GM19372 (cell line): ENCODE measurements around the gene MACROD2.

ENCODE experiments used
- ATAC-seq: cut with Tn5 transposase; IDR thresholded peaks from one replicate; pipeline ENCODE4 v1.9.1; 2021; ENCODE audit warnings: mild to moderate bottlenecking, low read depth, moderate library complexity; ENCODE audit not compliant: unreplicated experiment

Gene MACROD2

DNA sequence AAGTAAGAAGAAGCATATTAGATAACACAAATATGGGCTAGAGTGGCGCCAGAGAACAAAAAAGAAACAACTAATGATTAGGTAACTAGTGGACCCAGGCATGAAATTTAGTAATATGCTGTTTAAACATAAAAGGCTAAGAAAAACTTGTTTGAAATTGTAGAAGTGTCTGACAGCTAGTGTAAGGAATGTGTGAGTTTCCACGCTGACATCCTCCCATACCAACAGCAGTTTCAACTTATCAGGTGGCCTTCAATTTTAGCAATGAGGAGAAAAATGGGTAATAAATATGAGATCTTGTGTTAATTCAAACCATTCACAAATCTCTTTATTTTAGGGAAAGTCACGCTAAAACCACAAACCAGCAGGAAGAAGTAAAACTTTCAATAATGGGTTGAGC is 782.3 kb downstream of the MACROD2 start:
- ATAC-seq = no peak

DNA sequence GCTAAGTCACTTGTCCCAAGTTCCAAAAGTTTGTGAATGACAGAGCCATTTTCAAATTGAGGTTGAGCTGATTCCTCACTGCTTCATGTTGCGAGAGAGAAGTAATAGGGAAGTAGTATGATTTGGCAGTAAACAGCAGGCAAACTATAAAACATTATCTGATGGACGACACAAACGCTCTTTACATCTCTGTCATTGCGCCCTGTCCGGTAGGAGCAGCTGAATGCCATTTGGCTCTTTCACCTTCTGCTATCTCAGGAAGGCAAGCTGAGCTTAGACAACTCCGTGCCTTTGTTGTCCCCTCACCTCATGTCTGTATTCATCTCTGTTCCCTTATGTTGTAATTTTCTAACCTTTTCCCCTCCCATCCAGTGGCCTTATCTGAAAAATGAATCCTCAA is 782.8 kb downstream of the MACROD2 start:
- no peak for ATAC-seq

DNA sequence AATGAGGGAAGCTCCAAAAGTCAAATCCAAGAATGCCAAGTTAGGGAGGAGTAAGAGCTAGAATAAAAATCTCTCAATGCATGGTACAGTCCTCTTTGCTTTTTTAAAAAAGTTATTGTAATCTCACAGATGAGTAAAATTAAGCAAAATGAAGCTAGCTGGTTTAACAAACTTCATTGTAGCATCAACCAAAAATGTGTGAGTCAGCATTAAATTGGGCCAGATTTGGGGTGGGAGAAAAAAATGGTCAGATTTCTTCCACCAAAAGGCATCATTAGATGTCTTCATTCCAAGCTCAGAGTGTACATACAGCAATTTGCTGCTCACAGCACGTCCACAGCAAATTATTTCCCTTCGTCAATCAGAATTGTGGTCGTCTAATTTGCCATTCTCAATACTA is 783.6 kb downstream of the MACROD2 start:
- no peak for ATAC-seq

DNA sequence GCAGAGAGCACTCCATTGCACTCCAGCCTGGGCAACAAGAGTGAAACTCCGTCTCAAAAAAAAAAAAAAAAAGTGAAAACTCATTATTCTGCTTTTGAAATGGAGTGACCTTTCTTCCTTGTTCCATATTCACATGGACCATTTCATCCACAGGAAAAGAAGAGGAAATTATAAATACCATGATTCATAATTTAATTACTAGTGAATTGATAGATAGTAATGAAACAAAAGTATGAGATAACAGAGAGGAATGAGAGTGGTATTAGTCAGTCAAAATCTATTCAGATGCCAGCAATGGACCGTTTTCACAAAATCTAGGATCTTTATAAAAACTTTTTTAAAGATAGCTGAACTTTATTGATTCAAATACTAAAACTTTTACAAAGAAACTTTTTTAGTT is 785.2 kb downstream of the MACROD2 start:
- no peak for ATAC-seq

DNA sequence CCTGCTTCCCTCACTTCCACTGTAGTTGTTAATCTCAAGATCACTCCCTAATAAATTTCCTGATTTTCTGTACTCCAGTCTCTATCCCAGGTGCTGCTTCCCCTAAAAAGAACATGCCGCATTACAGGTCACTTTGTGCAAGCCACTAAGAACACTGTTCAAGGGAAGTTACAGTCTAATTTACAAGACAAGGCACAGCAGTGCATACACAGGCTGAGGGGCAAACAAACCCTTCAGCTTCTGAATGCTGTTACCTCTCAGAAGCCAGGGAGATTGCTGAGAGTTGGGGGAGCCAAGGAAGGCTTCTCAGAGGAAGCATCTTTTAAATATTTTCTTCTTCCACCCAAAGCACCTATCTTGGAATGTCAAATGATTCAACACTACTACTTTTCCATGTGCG is 787.4 kb downstream of the MACROD2 start:
- no peak for ATAC-seq

DNA sequence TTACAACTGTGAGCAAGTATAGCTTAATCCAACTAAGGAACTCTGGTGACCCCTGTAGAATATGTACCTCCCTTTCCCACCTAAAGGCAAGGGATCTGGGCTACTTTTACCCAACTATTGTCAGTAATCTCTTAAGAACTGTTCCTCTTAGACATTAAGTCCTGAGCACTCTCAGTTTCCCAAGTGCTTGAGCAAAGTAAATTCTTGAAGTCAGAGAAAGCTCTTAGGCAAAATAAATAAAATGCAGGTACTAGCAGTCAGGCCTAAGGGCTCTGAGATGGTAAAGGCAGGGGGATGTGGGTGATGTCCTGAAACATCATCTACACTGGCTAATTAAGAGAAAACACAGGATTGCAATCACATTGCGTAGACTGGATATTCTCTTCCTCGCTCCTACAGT is 788.5 kb downstream of the MACROD2 start:
- no peak for ATAC-seq

DNA sequence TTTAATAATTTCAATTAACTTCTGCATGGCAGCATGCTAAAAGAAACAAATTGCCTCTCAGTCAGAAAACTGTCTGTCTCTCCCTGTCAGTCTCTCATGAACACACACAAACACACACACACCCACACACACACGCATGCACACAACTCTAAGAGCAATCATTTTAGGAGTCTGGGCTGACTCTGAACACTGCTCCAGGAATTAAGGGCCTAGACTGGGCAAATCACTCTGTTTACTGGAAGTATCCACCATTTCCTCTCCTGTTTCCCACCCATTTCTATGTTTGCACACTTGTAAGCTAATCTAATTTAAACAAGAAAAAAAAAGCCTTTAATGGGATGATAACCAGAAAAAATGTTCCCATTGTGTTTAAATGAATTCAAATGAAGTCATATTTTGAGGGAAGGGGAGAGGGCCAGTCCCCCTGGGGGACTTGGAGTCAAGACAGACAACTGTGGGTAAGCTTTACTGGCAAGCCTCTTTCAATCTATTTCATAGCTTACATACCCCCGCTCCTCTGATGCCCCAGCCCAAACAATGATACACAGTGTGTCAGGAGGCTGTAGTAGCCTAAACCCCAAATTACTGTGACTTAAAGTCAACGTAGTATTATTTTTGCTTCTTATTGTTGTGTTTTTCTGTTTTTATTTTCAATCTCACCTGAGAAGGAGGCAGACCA is 789.9 kb downstream of the MACROD2 start:
- no peak for ATAC-seq

DNA sequence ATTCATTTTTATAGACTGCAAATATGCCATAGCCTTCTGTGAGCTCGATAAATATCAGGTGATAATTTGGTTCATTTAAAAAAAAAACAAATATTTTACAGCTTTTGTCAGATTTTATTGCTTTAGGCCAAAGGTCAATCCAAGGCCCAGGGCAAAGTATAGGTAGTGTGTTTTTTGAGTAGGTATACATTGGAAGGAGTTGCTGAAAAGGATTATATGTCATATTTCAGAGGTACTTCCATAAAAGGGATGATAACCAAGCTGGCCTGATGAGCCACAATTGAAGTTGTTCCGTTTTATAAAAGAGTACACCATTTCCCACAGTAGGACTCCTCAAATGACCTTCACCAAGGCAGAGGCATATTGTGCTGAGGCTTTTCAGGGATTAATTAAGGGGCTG is 794.9 kb downstream of the MACROD2 start:
- no peak for ATAC-seq

DNA sequence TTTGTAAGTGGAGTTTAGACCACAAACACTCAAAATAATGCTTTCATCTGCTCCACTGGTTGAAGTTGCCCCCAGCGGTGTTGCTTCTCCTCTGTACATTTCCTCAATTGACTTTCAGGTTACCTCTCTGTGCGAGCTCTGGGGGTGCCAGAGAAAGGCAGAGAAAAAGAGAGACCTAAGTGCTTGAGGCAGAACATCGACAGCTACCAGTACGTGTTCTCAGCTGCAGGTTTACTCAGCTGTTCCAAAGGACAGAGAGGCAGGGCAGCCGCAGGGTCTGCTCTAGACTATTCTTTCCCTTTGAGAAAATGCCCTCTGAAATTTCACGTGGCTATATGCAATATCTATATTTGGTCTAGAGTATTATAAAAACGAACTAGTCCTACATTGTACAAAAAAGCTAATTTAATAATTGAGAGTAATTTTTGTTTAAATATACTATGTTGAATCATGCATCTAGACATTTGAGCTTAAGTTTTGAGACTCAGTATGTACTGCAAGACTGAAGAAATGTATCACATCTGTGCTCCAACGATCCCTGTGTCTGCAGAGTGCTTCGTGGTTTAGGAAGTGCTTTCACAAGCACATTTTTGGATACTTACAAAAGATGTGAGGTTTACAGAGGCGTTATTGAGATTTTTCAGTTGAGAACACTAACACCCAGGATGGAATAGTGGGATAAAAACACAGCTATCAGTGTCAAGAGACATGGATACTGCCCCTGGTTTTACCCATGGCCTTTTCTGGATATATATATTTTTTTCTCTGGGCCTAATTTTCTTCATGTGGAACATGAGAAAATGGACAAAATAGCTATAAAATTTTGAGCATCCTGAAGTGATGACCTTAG is 795.7 kb downstream of the MACROD2 start:
- ATAC-seq = no peak

DNA sequence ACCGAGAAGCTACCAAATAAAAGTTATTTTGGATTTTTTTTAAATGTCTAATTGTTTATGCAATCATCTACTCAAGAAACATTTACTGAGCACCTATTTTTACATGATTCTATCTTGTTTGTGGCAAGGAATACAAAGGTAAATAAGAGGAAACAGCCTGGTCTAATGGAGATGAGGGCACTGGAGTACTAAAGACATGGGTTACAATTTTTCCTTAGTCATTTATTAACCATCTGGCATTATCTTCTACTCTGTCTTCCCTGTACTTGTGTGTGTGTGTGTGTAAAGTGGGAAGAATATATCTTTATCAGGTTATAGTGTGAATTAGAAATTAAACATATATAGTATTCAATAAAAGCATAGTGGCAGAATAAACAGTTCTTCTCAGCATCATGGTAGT is 797.6 kb downstream of the MACROD2 start:
- no peak for ATAC-seq

DNA sequence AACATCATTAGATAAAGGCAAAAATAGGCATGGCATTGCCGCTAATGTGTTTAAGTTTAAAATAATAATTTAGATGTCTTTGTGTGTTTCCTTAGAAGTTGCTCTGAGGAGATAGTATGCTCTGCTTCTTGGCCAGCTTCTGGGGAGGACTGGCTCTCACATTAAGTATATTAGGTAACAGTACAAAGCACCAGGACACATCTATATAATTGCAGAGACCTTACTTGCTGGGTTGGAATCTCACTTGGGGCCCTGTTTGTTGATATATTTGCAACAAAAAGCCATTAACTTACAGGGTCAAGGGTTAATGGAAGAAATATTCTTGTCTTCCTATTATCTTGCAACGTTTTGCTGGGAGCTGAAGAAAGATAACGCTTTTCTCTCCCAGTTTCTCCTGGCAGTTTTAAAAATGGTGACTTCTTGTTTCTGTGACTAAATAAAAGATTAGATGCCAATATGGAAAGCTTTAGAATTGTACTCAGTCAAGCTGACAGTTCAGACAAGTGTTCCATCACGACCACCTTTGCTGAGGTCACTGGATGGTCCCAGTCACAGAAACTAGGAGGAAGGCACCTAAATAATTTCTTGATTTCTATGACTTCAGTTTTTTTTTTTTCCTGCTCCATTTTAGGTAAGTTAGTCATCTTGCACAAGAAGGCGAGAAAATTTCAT is 804.4 kb downstream of the MACROD2 start:
- ATAC-seq = no peak

DNA sequence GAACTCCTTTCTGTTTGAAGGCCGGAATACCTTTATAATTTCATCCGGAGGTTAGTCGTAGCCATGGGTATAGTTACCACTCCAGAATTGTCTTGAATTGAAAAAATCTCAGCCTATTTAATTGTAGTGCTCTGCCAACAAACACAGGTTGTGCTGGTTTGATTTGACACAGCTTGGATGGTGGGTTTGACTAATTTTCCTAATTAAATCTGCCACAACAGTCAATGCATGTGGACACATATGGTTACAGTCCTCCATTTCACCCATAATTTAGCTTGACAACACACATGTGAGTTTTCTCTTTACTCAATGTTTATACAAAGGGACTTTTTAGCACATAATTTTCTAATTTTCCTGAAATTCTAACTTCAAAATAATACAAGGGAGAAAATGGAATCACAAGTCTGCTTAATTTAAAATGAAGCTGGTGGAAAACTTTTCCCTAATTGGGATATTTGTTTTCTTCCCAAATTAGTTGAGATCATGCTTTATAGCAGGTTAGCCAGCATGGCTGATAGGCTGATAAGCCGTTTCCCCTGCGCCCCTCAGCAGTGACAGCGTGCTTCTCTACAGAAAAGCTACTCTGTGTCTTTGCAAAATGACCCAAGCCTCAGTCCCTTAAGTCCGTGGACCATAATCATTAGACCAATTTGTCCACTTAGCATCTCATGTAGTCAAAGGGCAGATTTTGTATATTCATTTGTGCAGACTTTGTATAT is 805.5 kb downstream of the MACROD2 start:
- no peak for ATAC-seq

DNA sequence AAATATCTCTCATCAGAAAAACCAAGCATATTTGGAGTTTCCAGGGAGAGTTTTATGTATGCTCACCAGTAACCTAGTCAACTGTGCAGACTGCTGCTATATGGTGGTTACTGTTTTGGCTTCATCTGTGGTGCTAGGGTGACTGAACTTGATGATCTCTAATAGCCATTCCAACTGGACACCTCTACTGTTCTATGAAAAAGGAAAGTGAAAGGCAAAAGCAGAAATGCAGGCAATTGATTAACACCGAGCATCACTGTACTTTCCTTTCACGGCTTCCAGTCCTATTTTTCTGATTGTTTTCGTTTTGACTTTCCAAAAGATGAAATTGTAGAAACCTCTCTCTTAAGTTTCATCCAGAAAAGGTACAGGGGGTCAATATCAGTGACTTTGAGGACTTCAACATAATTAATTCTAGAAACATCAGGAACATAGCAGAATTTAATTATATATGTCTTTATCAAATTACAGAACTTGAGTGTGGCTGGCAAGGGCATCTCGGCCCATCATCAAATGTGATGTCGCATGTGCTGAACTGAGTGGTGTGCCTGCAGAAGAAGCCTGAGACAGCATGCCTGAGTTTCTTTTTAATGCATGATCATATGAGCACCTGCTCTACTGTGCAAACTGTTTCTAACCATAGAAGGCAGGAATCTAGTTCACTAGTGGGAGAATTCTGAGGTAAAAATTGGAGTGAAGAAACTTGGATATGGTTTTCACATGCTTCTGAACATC is 806.4 kb downstream of the MACROD2 start:
- no peak for ATAC-seq

DNA sequence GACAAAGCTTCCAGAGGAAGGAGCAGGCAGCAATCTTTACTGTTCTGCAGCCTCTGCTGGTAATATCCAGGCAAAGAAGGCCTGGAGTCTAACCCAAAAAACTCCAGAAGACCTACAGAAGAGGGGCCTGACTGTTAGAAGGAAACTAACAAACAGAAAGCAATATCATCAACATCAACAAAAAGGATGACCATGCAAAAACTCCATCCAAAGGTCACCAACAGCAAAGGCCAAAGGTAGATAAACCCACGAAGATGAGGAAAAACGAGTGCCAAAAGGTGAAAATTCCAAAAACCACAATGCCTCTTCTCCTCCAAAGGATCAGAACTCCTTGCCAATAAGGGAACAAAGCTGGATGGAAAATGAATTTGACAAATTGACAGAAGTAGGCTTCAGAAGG is 811.9 kb downstream of the MACROD2 start:
- ATAC-seq = no peak

DNA sequence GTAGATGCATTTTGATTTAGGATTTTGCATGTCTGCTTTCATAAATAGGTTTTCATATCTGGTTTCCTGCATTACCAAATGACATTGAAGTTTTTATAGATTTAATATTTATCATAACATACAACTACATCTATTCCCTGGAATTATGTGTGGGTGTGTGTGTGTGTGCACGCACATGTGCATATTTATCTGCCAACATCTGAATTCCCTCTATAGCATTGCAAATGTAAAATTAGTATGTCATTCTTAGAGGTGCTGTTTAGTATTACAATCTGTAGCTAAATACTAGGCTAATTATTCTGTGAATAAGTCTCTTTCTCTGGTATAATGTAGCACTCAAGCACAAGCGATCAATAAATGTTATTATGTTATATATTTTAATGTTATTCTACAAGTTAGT is 820.0 kb downstream of the MACROD2 start:
- no peak for ATAC-seq

DNA sequence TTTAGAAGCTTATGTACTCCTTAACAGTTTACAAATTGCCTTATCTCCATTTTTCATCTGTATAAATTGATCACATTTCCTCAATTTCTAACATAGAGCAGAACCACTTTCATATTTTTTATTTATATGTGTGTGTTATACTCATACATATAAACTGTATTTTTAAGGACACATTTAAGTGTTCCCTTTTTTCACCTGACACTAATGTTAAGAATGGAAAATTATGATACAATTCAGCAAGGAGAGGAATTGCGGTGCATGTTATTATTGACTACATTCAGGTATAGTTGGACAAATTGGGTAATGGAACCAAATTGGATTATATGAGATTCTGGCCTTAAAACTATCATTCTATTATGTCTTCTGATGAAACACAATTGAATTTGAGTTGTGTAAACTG is 821.2 kb downstream of the MACROD2 start:
- ATAC-seq = no peak

DNA sequence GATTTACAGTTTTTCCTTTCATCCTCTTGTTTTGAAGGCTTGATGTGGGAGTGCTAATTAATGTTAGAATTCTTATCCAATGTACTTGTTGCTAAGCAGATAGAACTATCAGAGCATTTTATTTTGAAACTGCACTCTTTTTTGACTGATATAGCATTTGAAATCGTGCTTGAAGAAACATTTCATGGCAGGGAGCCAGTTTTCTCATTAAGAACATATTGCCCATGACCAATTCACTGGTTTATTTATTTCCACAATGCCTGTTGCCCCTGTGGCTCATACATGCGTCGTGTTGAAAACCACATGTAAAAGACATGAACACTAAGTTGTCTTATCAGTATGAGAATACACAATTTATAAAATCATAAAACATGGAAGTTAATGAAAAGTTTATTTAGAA is 821.8 kb downstream of the MACROD2 start:
- no peak for ATAC-seq

DNA sequence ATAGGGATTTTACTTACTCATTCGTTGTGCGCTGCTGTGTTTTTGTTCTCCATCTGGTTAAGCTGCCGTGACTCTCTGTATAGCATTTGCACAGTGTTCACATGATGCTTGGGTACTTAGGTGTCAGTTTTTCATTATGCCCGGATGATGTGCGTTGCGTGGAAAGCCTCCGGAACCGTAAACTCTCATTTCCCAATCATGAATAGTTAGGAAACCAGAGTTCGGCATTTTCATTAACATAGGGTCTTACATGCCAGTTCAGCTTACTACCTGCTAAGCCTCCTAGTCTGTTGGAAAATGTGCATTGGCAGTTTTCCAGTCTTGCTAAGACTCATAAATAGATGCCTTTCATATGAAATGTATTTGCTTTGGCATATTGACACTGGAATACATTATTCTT is 825.5 kb downstream of the MACROD2 start:
- no peak for ATAC-seq

DNA sequence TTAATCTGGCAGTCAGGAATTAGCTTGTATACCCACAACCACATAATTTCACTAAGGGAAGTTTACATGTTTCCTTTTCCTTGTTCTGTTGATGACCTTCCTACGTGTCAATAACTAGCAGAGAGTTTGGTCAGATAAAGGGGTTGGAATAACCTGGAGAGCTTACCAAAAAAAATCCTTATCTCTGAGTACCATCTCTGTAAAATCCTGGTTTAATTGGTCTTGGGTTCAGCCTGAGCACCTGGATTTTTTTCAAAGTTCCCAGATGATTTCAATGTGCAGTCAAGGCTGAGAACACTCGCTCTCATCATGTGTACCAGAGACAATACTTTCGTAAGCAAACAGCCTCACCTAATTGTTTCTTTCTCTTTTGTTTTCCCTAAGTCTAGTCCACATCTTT is 825.9 kb downstream of the MACROD2 start:
- ATAC-seq = no peak

DNA sequence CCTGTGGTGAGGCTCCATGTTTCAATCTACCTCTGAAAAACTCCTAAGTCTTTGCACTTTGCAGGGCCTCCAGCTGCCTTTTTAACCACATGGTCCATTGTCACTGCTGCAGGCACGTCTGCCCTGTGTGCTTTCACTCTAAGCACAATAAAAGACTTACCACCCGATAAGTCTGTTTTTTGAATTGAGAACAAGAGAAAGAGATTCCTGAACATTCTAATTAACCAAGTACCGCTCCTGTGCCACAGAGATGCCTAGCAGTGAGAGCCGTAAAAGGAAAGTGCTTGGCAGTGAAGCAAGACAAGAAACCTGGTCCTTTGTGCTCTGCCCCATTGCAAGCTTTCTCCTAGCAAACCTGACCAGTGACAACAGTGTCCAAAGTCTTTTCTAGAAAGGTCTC is 829.7 kb downstream of the MACROD2 start:
- no peak for ATAC-seq
